ENCODE results near the gene ZNF512. TPM values are rescaled to one million over a fixed set of nuclear protein-coding genes. Genes with fewer than 3 reads are reported as not detected.

ZNF512 gene
- total and polyA plus RNA-seq, 2 of the 13 experiments (the other 11 are each of a cell fraction or from before 2014, with no cell fraction given): 29.8 to 31.0 TPM

DNA sequence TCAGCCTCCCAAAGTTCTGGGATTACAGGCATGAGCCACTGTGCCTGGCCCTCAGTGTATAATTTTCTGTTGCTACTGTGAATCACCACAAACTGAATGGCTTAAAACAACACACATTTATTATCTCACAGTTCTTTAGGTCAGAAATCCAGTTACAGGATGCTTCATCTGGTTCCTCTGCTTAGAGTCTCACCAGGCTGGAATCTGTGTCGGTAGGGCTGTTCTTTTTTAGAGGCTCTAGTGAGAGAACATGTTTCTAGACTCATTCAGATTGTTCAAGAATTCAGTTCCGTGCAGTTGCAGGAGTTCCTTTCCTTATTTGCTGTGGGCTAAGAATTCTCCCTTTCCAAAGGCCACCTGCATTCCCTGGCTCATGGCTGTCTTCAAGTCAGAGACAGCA, 23.8 kb downstream of the ZNF512 start:
- Histone ChIP-seq H3K79me2 (ENCODE audit: insufficient read depth, low read length) (no peaks in the 10 kb centered on the region), H2AFZ (ENCODE audit: low read length) (no peak overlapping the region), H3K27ac (ENCODE audit: extremely low read length, insufficient read depth, low read length) (no peak overlapping the region), H3K9me3 (ENCODE audit: low read length) (no peaks in the 10 kb centered on the region), H3K36me3 (replicated peaks in 1 of 2; ENCODE audit: control insufficient read depth in 1 of 2, insufficient read depth in 2 of 2, low read length in 2 of 2) (peaks cover 34 to 77% of the 10 kb centered on the region in 2 experiments), H3K4me2 (ENCODE audit: low read depth, low read length) (no peak overlapping the region), H4K20me1 (ENCODE audit: insufficient read depth, low read length) (no peaks in the 10 kb centered on the region), H3K27me3 (ENCODE audit: control insufficient read depth in 1 of 2, insufficient read depth in 2 of 2, low read length in 2 of 2) (no peaks in the 10 kb centered on the region), H3K4me1 (ENCODE audit: insufficient read depth, low read length) (no peaks in the 10 kb centered on the region), H3K9ac (ENCODE audit: insufficient read depth, low read depth, low read length) (no peak overlapping the region), H3K4me3 (replicated peaks in 1 of 3; ENCODE audit: insufficient read depth in 1 of 3, low read depth in 2 of 3, low read length in 3 of 3) (no peak overlapping the region)
- DNase-seq (ENCODE audit: low spot score): no peak
- in situ Hi-C loops (cut with HindIII; ENCODE audit: extremely low pct_ligation_motif_present, low pct_unique_long_range_greater_than_20kb) (no loop called here), intact Hi-C loops (cut with micrococcal nuclease; ENCODE audit: unreplicated experiment) (no loop called here)
- no TSS peak for BruUV-seq (replicated peaks)
- FAIRE-seq: no peak
- no peak for ATAC-seq
- POLR2A ChIA-PET: no interaction called here
- WGBS (ENCODE audit: low lambda C conversion rate): 100% methylated on average over 2 of the region's 2 CpGs
- no peak for TF ChIP-seq ZNF24 (IDR thresholded peaks at IDR 0.05)
- no peak for TF ChIP-seq BHLHE40 (IDR thresholded peaks at IDR 0.05; ENCODE audit: low read length)
- TF ChIP-seq ZFP37 (CRISPR knock-in tag; IDR thresholded peaks at IDR 0.05; ENCODE audit: borderline replicate concordance): no peak
- no peak for TF ChIP-seq E2F2 (CRISPR knock-in tag; IDR thresholded peaks at IDR 0.05; ENCODE audit: borderline replicate concordance)
- TF ChIP-seq, protein P1, sequence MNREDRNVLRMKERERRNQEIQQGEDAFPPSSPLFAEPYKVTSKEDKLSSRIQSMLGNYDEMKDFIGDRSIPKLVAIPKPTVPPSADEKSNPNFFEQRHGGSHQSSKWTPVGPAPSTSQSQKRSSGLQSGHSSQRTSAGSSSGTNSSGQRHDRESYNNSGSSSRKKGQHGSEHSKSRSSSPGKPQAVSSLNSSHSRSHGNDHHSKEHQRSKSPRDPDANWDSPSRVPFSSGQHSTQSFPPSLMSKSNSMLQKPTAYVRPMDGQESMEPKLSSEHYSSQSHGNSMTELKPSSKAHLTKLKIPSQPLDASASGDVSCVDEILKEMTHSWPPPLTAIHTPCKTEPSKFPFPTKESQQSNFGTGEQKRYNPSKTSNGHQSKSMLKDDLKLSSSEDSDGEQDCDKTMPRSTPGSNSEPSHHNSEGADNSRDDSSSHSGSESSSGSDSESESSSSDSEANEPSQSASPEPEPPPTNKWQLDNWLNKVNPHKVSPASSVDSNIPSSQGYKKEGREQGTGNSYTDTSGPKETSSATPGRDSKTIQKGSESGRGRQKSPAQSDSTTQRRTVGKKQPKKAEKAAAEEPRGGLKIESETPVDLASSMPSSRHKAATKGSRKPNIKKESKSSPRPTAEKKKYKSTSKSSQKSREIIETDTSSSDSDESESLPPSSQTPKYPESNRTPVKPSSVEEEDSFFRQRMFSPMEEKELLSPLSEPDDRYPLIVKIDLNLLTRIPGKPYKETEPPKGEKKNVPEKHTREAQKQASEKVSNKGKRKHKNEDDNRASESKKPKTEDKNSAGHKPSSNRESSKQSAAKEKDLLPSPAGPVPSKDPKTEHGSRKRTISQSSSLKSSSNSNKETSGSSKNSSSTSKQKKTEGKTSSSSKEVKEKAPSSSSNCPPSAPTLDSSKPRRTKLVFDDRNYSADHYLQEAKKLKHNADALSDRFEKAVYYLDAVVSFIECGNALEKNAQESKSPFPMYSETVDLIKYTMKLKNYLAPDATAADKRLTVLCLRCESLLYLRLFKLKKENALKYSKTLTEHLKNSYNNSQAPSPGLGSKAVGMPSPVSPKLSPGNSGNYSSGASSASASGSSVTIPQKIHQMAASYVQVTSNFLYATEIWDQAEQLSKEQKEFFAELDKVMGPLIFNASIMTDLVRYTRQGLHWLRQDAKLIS (CRISPR knock-in tag; IDR thresholded peaks at IDR 0.05): no peak
- no peak for TF ChIP-seq GATAD1 (CRISPR knock-in tag; IDR thresholded peaks at IDR 0.05)
- TF ChIP-seq ZNF256 (CRISPR knock-in tag; conservative IDR thresholded peaks at IDR 0.05): no peak
- TF ChIP-seq ZNF260 (CRISPR knock-in tag; IDR thresholded peaks at IDR 0.05; ENCODE audit: borderline replicate concordance, low read depth): no peak
- no peak for TF ChIP-seq KLF13 (CRISPR knock-in tag; IDR thresholded peaks at IDR 0.05)
- TF ChIP-seq CEBPG (CRISPR knock-in tag; IDR thresholded peaks at IDR 0.05): no peak
- TF ChIP-seq, protein P2, sequence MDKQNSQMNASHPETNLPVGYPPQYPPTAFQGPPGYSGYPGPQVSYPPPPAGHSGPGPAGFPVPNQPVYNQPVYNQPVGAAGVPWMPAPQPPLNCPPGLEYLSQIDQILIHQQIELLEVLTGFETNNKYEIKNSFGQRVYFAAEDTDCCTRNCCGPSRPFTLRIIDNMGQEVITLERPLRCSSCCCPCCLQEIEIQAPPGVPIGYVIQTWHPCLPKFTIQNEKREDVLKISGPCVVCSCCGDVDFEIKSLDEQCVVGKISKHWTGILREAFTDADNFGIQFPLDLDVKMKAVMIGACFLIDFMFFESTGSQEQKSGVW (CRISPR knock-in tag; IDR thresholded peaks at IDR 0.05; ENCODE audit: borderline replicate concordance): no peak
- no peak for TF ChIP-seq KDM5A (IDR thresholded peaks at IDR 0.05; ENCODE audit: borderline replicate concordance, low read length)
- no peak for TF ChIP-seq RFX1 (IDR thresholded peaks at IDR 0.05)
- TF ChIP-seq, protein P3, sequence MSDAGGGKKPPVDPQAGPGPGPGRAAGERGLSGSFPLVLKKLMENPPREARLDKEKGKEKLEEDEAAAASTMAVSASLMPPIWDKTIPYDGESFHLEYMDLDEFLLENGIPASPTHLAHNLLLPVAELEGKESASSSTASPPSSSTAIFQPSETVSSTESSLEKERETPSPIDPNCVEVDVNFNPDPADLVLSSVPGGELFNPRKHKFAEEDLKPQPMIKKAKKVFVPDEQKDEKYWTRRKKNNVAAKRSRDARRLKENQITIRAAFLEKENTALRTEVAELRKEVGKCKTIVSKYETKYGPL (CRISPR knock-in tag; IDR thresholded peaks at IDR 0.05): no peak
- TF ChIP-seq TMF1 (CRISPR knock-in tag; IDR thresholded peaks at IDR 0.05; ENCODE audit: low read depth): no peak
- TF ChIP-seq ZNF383 (CRISPR knock-in tag; IDR thresholded peaks at IDR 0.05; ENCODE audit: borderline replicate concordance): no peak
- no peak for TF ChIP-seq ZKSCAN5 (CRISPR knock-in tag; IDR thresholded peaks at IDR 0.05)
- no peak for TF ChIP-seq NR2F2 (IDR thresholded peaks at IDR 0.05; ENCODE audit: borderline replicate concordance, low read depth)
- no peak for TF ChIP-seq BORCS8-MEF2B (CRISPR knock-in tag; IDR thresholded peaks at IDR 0.05)
- no peak for TF ChIP-seq FIP1L1 (IDR thresholded peaks at IDR 0.05; ENCODE audit: borderline replicate concordance, insufficient read depth, low read depth, low read length)
- CTCF ChIA-PET (ENCODE audit: low intra/inter-chr PET ratio, low total read pairs): no interaction called here
